Pancreas (tissue), 10 donors: Measurements from ENCODE around the gene NR2C2. TPM values are rescaled to one million over a fixed set of nuclear protein-coding genes. Genes with fewer than 3 reads are reported as not detected.

Experiments
- ATAC-seq, 4 donors: fragments of 200-7000 bp; cut with Tn5 transposase; one replicate each; pipeline versions ENCODE4 v1.8.0 to v1.9.1; 2020; ENCODE audit warnings: mild to moderate bottlenecking in 4 of 4, moderate library complexity in 4 of 4
- DNase-seq, 6 donors: peaks; one replicate each; pipeline ENCODE4 v3.0.0-alpha.2; 2020
- FAIRE-seq: peaks from 2 replicates; lab custom pipeline; 2012; peaks lifted over from hg19 to GRCh38; lab: Jason Lieb, UNC
- H3K27ac ChIP-seq, 4 donors: fragments of 200-600 bp; sonication (generic); 1 replicate in 3 of 4; 2 replicates in 1 of 4; pipeline versions ENCODE4 v1.5.0 to v1.8.0; 2020
- H3K27me3 ChIP-seq, 4 donors: fragments of 200-600 bp; one replicate each; pipeline ENCODE4 v1.8.0; 2021
- H3K36me3 ChIP-seq, 3 donors: fragments of 200-600 bp; sonication (generic) in 1 of 3; one replicate each; pipeline versions ENCODE4 v1.5.0 to v1.8.0; 2020 to 2021
- H3K4me1 ChIP-seq, 3 donors: fragments of 200-600 bp; one replicate each; pipeline ENCODE4 v1.8.0; 2021
- H3K4me3 ChIP-seq, 4 donors: fragments of 200-600 bp; sonication (generic) in 2 of 4; one replicate each; pipeline versions ENCODE4 v1.5.0 to v1.8.0; 2020 to 2021
- H3K9me3 ChIP-seq, 4 donors: fragments of 200-600 bp; one replicate each; pipeline ENCODE4 v1.8.0; 2021
- WGBS, 2 donors: extraction: QIAGEN DNeasy Blood & Tissue Kit; methylation state at CpG; one replicate each; pipeline ENCODE4 v1.1.7; 2013; 5-methylcytosine and 5-hydroxymethylcytosine counted together
- intact Hi-C, 3 donors: fragments of 100-400 bp; cut with DNase I; formaldehyde crosslinking; loops; one replicate each; pipeline versions ENCODE4 v1.11.1 to v1.14.2; 2022
- polyA plus RNA-seq, 2 donors: library from polyadenylated mRNA; stranded (reverse); fragments of 200-250 nt; gene quantifications; one replicate each; pipeline ENCODE4 v1.2.3, GENCODE V29; 2013
- total RNA-seq, 6 donors: library from RNA; stranded (reverse); fragmentation: NEBNext Ultra II Directional in 4 of 6; extraction: Animal tissue kit (Norgen Biotek cat#: 25700) in 4 of 6; gene quantifications; one replicate each; pipeline versions ENCODE4 v1.2.1 to v1.2.4, GENCODE V29; 2021 to 2023
- TF ChIP-seq, protein P1 (sequence below), 4 donors: fragments of 200-600 bp; sonication (generic) in 3 of 4; IDR thresholded peaks; one replicate each; pipeline versions ENCODE4 v1.5.0 to v1.8.0; 2021; ENCODE audit warnings: antibody characterized with exemption in 4 of 4
- donor health status: healthy with polysubstance abuse.
- donor health status: DM: no; HTN: no; CAD: no; lungs with moderate emphysema.
- donor health status: DM: no; HTN: no; CAD: no.
- donor health status: control.
- donor health status: control.
- donor health status: Bipolar disorder and iron deficiency.
- donor health status: DM: yes; HTN: yes; CAD: no.
- donor health status: DM: no; HTN: no; CAD: no.
- donor health status: DM: no; HTN: no; CAD: no.
- donor health status: DM: yes; HTN: yes; CAD: no.

The NR2C2 gene
- total and polyA plus RNA-seq, 8 donors = 5.4 to 25.1 (median 14.4) TPM

DNA sequence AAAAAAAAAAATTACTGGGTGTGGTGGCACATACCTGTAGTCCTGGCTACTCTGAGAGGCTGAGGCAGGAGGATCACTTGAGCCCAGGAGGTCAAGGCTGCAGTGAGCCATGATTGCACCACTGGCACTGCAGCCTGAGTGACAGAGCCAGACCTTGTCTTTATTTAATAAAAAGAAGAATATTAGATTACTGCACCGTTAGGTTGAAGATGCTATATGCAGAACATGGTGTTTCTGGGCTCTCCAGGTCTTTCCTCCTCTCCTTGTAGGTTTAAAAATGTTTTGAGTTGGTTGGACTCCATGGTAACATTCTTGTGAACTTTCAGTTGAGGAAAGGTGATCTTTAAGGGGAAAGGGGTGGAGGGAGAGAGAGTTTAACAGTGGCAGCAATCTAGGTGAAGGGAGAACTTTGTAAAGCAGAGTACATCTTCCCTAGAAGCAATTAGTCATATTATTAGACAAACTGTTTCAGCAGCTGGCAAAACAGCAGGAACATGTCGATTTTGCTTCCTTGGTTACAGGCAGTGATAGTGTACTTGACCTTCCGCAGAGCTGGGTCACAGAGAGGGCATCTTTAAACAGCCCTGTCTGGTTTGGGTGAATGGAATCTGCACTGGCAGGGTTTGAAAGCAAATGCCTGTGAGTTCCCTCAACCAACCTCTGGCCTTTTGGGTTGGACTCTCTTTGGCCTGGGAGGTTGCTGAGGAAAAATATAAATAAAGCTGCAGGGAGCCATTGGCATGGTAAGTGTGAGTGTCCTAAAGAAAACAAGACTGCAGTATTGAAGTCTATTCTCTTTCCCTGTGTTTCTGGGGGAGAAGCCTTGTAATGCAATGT is 42.8 kb downstream of the NR2C2 start:
- no peak for FAIRE-seq
- intact Hi-C loops = no loop called here
- DNase-seq = no peak
- TF ChIP-seq, protein P1, sequence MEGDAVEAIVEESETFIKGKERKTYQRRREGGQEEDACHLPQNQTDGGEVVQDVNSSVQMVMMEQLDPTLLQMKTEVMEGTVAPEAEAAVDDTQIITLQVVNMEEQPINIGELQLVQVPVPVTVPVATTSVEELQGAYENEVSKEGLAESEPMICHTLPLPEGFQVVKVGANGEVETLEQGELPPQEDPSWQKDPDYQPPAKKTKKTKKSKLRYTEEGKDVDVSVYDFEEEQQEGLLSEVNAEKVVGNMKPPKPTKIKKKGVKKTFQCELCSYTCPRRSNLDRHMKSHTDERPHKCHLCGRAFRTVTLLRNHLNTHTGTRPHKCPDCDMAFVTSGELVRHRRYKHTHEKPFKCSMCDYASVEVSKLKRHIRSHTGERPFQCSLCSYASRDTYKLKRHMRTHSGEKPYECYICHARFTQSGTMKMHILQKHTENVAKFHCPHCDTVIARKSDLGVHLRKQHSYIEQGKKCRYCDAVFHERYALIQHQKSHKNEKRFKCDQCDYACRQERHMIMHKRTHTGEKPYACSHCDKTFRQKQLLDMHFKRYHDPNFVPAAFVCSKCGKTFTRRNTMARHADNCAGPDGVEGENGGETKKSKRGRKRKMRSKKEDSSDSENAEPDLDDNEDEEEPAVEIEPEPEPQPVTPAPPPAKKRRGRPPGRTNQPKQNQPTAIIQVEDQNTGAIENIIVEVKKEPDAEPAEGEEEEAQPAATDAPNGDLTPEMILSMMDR (IDR thresholded peaks at IDR 0.05) = no peak
- WGBS, 2 donors = 49 to 51% methylated on average over 3 of the region's 3 CpGs
- H3K27me3 ChIP-seq = no peaks in the 10 kb centered on the region
- H3K4me1 ChIP-seq = peaks cover 0 to 10% (median 6%) of the 10 kb centered on the region in 3 donors
- no peak overlapping the region for H3K4me3 ChIP-seq
- no peak overlapping the region for H3K27ac ChIP-seq
- peak in 3 of 4 donors; percentile 34 to 66 (median 60) for ATAC-seq
- no peaks in the 10 kb centered on the region for H3K36me3 ChIP-seq
- H3K9me3 ChIP-seq = no peaks in the 10 kb centered on the region

DNA sequence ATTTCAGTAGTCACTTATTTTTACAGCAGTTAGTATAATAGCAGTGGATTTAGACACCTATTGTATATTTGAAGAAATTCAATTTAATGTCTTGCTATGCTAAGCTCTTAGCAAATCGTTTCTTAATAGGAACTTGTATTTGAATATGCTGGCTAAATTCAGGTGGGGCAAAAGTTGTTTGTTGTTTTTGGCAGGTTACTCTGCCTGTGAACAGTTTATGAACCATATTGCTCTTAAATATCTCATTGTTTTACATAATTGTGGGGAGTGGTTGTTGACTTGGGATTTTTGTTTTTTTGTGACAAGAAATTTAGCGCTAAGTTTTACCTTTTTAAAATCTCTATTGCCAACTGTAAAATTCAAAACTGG is 43.4 kb downstream of the NR2C2 start:
- no peak overlapping the region for H3K27ac ChIP-seq
- peaks cover 0 to 10% (median 6%) of the 10 kb centered on the region in 3 donors for H3K4me1 ChIP-seq
- no peaks in the 10 kb centered on the region for H3K9me3 ChIP-seq
- WGBS, 2 donors = 51 to 58% methylated on average over 2 of the region's 2 CpGs
- no peak overlapping the region for H3K4me3 ChIP-seq
- no peak for FAIRE-seq
- intact Hi-C loops = no loop called here
- ATAC-seq = no peak
- no peaks in the 10 kb centered on the region for H3K36me3 ChIP-seq
- H3K27me3 ChIP-seq = no peaks in the 10 kb centered on the region
- TF ChIP-seq, protein P1 (IDR thresholded peaks at IDR 0.05) = no peak
- no peak for DNase-seq

DNA sequence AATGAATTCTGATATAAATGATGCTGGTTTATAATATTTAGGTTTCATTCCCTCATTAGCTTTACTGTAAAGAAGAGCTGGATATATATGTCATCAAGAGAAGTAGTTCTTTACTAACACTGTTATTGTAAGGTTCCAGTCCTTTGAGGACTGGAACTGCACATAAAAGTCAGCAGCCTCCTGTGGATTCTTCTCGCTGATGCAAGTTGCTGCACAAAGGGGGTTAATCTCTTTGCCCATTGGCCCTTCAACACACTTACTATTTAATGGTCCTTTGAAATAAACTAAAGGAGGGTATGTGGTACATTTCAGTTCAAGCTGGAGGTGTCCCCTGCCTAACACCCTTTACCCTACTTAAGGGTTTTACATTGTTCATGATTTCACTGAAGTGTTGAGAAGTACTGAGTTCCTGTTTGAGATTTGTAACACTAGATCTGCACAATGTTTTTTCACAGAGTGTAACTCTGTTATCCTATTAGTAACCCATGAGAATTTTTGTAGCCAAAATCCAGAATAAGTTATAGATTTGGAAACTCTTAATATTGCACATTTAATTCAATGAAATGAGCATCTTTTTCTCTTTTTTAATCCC is 43.9 kb downstream of the NR2C2 start:
- intact Hi-C loops = no loop called here
- no peak for DNase-seq
- 94 to 97% methylated on average over 1 of the region's 1 CpG for WGBS, 2 donors
- TF ChIP-seq, protein P1 (IDR thresholded peaks at IDR 0.05) = no peak
- no peaks in the 10 kb centered on the region for H3K9me3 ChIP-seq
- H3K36me3 ChIP-seq = no peaks in the 10 kb centered on the region
- no peak for FAIRE-seq
- no peak overlapping the region for H3K4me3 ChIP-seq
- H3K27me3 ChIP-seq = no peaks in the 10 kb centered on the region
- H3K4me1 ChIP-seq = peaks cover 0 to 10% (median 6%) of the 10 kb centered on the region in 3 donors
- ATAC-seq = no peak
- no peak overlapping the region for H3K27ac ChIP-seq

DNA sequence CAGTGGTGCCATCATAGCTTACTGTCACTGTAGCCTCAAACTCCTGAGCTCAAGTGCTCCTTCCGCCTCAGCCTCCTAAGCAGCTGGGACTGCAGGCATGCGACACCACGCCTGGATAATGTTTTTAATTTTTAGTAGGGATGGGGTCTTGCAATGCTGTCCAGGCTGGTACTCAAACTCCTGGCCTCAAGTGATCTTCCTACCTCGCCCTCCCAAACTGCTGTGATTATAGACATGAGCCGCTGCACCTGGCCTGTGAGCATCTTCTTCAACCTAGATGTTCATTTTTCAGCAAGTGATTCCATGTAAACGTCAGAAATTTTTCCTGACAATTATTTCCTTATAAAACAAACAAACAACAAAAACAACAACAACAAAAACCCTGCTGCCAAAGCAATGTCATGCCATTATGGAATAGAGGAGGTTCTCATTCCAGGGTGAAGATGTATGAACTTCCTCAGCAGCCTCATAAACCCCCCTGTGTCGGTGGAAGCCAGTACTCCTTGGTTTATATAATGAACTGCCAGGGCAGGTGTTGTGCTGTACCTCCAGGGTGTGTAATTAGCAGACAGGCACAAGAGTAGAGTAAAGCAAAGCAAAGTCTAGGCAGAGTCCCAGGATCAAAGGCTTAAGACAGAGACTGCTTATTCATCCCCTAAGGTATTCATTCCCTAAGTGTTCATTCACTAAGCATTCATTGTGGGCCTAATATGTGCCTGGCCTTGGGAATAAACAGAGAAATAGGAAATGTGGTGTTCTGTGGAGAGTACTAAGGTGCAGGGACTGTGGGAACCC is 44.6 kb downstream of the NR2C2 start:
- TF ChIP-seq, protein P1 (IDR thresholded peaks at IDR 0.05) = no peak
- no peak for FAIRE-seq
- no peak overlapping the region for H3K4me3 ChIP-seq
- intact Hi-C loops = no loop called here
- peaks cover 0 to 10% (median 6%) of the 10 kb centered on the region in 3 donors for H3K4me1 ChIP-seq
- H3K27ac ChIP-seq = no peak overlapping the region
- no peaks in the 10 kb centered on the region for H3K9me3 ChIP-seq
- 87% methylated on average over 7 of the region's 7 CpGs for WGBS, 2 donors
- H3K36me3 ChIP-seq = no peaks in the 10 kb centered on the region
- DNase-seq = no peak
- no peak for ATAC-seq
- H3K27me3 ChIP-seq = no peaks in the 10 kb centered on the region
